ENCODE data around the gene SAP30BP.

SAP30BP gene

DNA sequence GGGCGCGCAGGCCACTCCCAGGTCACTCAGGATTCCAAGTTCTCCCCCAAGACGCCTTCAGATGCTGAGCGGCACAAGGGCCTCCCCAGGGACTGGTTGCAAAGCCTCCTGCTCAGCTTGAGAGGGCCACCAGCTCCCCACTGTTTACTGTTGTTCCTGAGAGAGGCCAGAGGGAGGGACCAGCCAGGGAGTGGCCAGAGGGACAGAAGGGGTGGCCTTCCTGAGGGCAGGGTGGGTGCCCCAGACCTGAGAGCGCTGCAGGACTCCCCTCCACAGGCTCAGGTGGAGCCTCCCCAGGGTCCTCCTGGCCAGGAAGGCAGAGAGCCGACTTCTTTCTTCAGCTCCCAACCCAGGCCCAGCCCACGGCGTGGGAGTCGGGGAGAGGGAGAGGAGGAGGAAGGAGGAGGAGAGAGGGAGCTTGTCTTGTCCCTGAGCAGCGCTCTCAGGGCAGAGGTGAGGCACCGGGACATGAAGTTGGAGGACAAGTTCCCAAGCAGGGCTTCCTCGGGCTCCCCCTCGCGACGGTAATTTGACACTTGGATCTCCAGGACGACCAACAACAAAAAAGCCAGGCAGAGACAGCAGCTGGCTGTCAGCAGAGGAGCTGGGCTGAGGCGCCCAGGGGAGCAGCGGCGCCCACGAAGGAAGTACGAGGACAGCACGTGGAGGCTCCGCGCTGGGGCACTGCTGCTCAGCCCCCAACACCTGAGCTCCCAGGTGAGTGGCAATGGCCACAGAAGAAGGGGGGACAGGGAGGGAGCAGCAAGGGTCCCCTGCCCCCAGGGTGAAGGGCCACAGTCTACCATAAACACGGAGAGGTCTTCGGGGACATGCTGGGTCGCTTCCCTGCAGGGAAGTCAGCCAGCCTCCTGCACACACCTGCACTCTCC lies 33.4 kb upstream of the SAP30BP start:
- DNase-seq (ENCODE audit: low read depth): peak; percentile 86
- TF ChIP-seq, protein P1, sequence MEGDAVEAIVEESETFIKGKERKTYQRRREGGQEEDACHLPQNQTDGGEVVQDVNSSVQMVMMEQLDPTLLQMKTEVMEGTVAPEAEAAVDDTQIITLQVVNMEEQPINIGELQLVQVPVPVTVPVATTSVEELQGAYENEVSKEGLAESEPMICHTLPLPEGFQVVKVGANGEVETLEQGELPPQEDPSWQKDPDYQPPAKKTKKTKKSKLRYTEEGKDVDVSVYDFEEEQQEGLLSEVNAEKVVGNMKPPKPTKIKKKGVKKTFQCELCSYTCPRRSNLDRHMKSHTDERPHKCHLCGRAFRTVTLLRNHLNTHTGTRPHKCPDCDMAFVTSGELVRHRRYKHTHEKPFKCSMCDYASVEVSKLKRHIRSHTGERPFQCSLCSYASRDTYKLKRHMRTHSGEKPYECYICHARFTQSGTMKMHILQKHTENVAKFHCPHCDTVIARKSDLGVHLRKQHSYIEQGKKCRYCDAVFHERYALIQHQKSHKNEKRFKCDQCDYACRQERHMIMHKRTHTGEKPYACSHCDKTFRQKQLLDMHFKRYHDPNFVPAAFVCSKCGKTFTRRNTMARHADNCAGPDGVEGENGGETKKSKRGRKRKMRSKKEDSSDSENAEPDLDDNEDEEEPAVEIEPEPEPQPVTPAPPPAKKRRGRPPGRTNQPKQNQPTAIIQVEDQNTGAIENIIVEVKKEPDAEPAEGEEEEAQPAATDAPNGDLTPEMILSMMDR (IDR thresholded peaks at IDR 0.05; ENCODE audit: control insufficient read depth, extremely low read depth, insufficient read depth): peak; percentile 79
- no peak overlapping the region for H3K4me3 ChIP-seq (ENCODE audit: low read depth, low read length)

DNA sequence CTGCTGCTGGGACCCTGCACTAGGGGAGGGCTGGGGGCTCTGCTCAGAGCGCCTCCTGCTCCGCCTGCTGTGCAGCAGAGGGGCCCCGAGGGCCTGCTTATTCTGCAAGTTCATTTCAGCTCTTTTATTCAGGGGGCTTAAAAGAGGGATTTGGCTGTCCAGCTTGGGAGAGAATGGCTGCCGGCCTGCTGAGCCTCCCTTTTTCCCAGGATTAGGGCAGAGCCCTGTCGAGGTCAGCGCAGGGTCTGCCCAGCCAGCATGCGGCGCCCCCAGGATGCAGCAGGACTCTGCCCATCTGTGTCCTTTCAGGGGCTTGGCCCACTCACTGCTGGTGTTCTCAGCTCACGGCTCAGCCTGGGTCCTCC lies 32.8 kb upstream of the SAP30BP start:
- no peak for DNase-seq (ENCODE audit: low read depth)
- TF ChIP-seq, protein P1 (IDR thresholded peaks at IDR 0.05; ENCODE audit: control insufficient read depth, extremely low read depth, insufficient read depth): no peak
- H3K4me3 ChIP-seq (ENCODE audit: low read depth, low read length): no peak overlapping the region

DNA sequence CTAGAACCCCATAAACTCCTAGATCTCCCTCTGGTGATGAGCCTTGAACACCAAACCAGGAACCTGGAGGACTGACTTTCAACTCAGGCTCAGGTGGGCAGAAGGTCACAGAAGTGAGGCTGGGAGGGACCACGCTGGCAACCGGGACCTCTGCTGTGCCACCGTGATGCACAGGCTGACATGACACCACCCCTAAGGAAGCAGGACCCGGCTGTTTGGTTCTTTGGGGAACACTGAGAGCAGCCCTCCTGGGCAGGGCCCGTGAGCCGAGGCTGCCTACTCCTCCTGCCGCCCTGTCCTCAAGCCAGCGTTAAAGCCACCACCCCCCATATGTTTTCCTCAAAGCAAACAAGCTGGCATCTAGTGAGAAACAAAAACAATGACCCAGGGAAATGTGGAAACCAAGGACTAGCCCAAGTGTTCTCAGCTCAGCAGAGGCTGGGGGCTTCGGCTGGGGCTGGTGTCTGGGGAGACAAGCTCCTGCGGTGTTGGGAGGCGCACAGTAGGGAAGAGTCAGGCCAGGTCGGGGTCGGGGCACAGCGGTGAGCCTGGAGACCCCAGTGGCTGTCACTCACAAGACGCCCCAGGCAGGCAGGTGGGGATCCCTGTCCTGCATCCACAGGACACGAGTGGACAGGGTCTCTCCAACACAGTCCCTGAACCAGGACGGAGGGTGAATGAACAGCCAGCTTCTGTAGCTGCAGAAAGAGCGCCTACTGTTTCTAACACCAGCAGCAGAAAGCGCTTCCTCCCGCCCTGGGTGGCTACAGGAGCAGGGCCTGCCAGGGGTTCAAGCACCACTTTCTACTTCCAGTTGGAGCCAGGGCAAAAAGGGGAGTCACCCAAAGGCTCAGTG lies 32.2 kb upstream of the SAP30BP start:
- DNase-seq (ENCODE audit: low read depth): no peak
- TF ChIP-seq, protein P1 (IDR thresholded peaks at IDR 0.05; ENCODE audit: control insufficient read depth, extremely low read depth, insufficient read depth): no peak
- H3K4me3 ChIP-seq (ENCODE audit: low read depth, low read length): no peak overlapping the region

DNA sequence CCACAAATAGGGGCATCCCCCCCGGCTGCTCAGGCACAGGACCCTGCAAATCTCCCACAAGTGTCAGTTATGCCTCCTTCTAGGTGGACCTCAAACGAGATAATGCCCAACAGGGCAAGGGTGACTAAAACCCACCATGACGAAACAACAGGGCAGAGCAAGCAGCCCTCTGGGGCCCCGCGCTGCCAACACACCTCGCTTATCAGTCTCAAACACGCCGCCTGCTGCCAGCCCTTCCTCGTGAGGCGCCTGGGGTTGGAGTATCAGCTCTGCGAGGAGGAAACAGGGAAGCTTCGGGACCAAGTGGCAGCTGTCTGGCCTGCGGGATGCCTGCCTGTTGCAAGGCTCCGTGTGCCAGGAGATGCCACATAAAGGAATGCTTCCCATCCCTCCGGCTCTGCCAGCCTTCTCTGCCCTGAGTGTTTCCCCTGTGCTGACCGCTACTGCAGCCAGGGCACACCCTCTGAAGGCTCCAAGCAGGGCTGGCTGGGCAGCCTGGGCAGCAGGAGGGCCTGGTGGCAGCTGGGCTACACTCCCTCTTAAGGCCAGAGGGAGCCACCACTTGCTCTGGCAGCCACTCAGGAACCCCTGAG lies 31.4 kb upstream of the SAP30BP start:
- TF ChIP-seq, protein P1 (IDR thresholded peaks at IDR 0.05; ENCODE audit: control insufficient read depth, extremely low read depth, insufficient read depth): no peak
- no peak for DNase-seq (ENCODE audit: low read depth)
- H3K4me3 ChIP-seq (ENCODE audit: low read depth, low read length): no peak overlapping the region

DNA sequence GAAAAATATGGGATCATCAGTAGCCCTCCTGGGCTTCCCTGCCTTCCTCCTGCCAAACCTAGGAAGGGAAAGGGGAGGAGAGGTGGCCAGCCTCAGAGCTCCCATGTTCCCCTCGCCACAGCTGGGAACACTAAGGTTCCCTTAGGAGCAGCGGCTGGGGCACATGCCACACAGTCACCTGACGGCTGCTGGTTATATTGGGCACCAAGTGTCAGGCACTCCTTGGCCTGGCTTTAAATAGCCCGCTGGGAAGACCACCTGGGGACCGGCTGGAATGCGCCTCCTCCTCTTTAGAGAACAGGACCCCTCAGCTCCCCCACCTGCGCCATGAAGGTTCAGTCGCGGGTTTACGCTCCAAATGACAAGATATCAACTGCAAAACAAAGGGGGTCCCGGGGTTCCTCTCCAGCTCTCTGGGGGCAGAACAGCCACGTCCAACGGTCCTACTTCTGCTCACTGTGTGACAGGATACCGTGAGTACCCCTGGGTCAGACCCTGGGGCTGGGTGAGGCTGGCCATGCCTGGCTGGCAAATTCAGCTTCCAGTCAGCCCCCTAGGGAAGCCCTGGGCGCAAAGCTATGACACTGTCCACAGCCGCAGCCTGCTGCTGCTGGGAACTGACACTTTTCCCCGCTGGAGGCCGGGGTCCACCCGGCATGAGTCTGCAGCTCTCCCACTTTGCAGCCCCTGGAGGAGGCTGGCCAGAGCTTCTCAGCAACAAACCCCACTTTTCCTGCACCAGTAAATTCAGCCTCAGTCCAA lies 30.6 kb upstream of the SAP30BP start:
- DNase-seq (ENCODE audit: low read depth): no peak
- H3K4me3 ChIP-seq (ENCODE audit: low read depth, low read length): no peak overlapping the region
- TF ChIP-seq, protein P1 (IDR thresholded peaks at IDR 0.05; ENCODE audit: control insufficient read depth, extremely low read depth, insufficient read depth): no peak

DNA sequence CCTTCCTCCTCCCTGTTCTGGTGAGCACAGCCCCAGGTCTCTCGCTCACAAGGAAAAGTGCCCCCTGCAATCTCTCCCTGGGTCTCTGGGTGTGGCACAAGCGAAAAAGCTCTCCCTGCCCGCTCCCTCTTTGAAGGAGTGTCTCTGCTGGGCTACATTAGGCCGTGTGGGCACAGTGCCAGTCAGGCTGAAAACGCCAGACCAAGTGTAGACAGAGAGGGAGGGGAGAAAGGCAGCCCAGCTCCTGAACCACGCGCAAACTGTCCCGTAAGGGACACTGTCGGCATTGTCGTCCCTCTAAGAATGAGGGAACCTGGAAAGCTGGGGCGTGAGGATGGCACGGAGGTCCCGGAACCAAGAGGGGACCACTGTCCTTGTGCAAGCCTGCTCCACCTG lies 30.0 kb upstream of the SAP30BP start:
- no peak overlapping the region for H3K4me3 ChIP-seq (ENCODE audit: low read depth, low read length)
- TF ChIP-seq, protein P1 (IDR thresholded peaks at IDR 0.05; ENCODE audit: control insufficient read depth, extremely low read depth, insufficient read depth): no peak
- no peak for DNase-seq (ENCODE audit: low read depth)

Data from LNCaP clone FGC (cell line).